GM10847 (cell line): ENCODE data around the gene ZNF837.
A peak's percentile ranks its signal among the peaks of the same experiment; 100 is the strongest.

Experiments
- POLR2A ChIP-seq: IDR thresholded peaks from 2 replicates; pipeline ENCODE4 v1.6.1; 2011; ENCODE audit not compliant: insufficient read length; ENCODE audit errors: extremely low read depth

The ZNF837 gene

GRCh38 chr19:58380662-58381459 lies at the start of gene ZNF837:
Gene ZNF837 (minus strand): TSS chr19:58381030. CDS start chr19:58369332, 11,698 bp downstream.
- TF ChIP-seq POLR2A, result peak; percentile 66

GRCh38 chr19:58429745-58430144 lies 48.9 kb upstream of the ZNF837 start:
- no peak for TF ChIP-seq POLR2A

GRCh38 chr19:58428617-58429016 lies 47.8 kb upstream of the ZNF837 start:
- no peak for TF ChIP-seq POLR2A

GRCh38 chr19:58417071-58417470 lies 36.2 kb upstream of the ZNF837 start:
- TF ChIP-seq POLR2A, result no peak

GRCh38 chr19:58416604-58417003 lies 35.8 kb upstream of the ZNF837 start:
- no peak for TF ChIP-seq POLR2A

GRCh38 chr19:58409010-58409790 lies 28.4 kb upstream of the ZNF837 start:
- TF ChIP-seq POLR2A, result no peak

GRCh38 chr19:58408152-58409009 lies 27.6 kb upstream of the ZNF837 start, which contains the start of gene ZNF584:
Gene ZNF584 (plus strand): TSS chr19:58408649. CDS start chr19:58409148, 499 bp downstream.
- TF ChIP-seq POLR2A, result peak; percentile 73

- no peak for TF ChIP-seq POLR2A
These were observed 26.9 kb upstream of the ZNF837 start for GRCh38 chr19:58407658-58408151.

- no peak for TF ChIP-seq POLR2A
These were observed 26.2 kb upstream of the ZNF837 start for GRCh38 chr19:58406818-58407657.

- TF ChIP-seq POLR2A, result no peak
These were observed 21.1 kb upstream of the ZNF837 start for GRCh38 chr19:58401840-58402421.

- TF ChIP-seq POLR2A, result peak; percentile 80
These were observed 20.3 kb upstream of the ZNF837 start for GRCh38 chr19:58400916-58401839.

- TF ChIP-seq POLR2A, result no peak
These were observed 19.6 kb upstream of the ZNF837 start for GRCh38 chr19:58400316-58400915.

- no peak for TF ChIP-seq POLR2A
These were observed 19.1 kb upstream of the ZNF837 start for GRCh38 chr19:58399903-58400302.

GRCh38 chr19:58398545-58398944 lies 17.7 kb upstream of the ZNF837 start:
- TF ChIP-seq POLR2A, result no peak
